ENCODE data around the gene GSAP. TPM values are rescaled to one million over a fixed set of nuclear protein-coding genes. Genes with fewer than 3 reads are reported as not detected.
"Not testable (repeated sequence)": the region's sequence is repeated elsewhere in the genome, so short reads cannot be mapped to it uniquely, and the experiment has no call there.

GSAP gene
- total and polyA plus RNA-seq, 8 donors: 34.1 to 60.1 (median 45.7) TPM

GRCh38 chr7:77348371-77348813 is 67.8 kb downstream of the GSAP start:
- H3K27ac ChIP-seq: no peak overlapping the region
- intact Hi-C loops (cut with DNase I): no loop called here
- DNase-seq: no peak

GRCh38 chr7:77346441-77346840 is 69.7 kb downstream of the GSAP start:
- Histone ChIP-seq H3K36me3 (no peaks in the 10 kb centered on the region), H3K4me1 (peaks cover 0 to 3% of the 10 kb centered on the region in 2 donors), H3K27me3 (no peaks in the 10 kb centered on the region), H3K4me3 (no peak overlapping the region), H3K27ac (no peak overlapping the region), H3K9me3 (no peaks in the 10 kb centered on the region)
- TF ChIP-seq CTCF (IDR thresholded peaks at IDR 0.05): no peak
- intact Hi-C loops (cut with DNase I): no loop called here
- DNase-seq: no peak
- ATAC-seq: no peak

More at GRCh38 chr7:77348371-77348813, 67.8 kb downstream of the GSAP start:
- no peak overlapping the region for H3K4me3 ChIP-seq
- peaks cover 1 to 15% of the 10 kb centered on the region in 2 donors for H3K4me1 ChIP-seq
- no peak for TF ChIP-seq CTCF (IDR thresholded peaks at IDR 0.05)
- no peaks in the 10 kb centered on the region for H3K9me3 ChIP-seq
- peaks cover 0 to 4% of the 10 kb centered on the region in 2 donors for H3K36me3 ChIP-seq
- ATAC-seq: peak; percentile 56
- no peaks in the 10 kb centered on the region for H3K27me3 ChIP-seq

- H3K27ac ChIP-seq; intact Hi-C loops (cut with DNase I); H3K9me3 ChIP-seq; H3K4me3 ChIP-seq; H3K27me3 ChIP-seq; ATAC-seq; DNase-seq; H3K36me3 ChIP-seq; H3K4me1 ChIP-seq: not testable (repeated sequence)
Measured at GRCh38 chr7:77345426-77345825, 70.7 kb downstream of the GSAP start.

GRCh38 chr7:77339726-77340125 is 76.4 kb downstream of the GSAP start:
- ATAC-seq (no peak), DNase-seq (no peak)
- Histone ChIP-seq H3K4me1 (peaks cover 8 to 44% of the 10 kb centered on the region in 2 donors), H3K27me3 (no peaks in the 10 kb centered on the region), H3K36me3 (no peaks in the 10 kb centered on the region), H3K9me3 (no peaks in the 10 kb centered on the region), H3K4me3 (no peak overlapping the region), H3K27ac (peak overlapping the region; percentile 61 to 74)
- TF ChIP-seq CTCF (IDR thresholded peaks at IDR 0.05): no peak
- intact Hi-C loops (cut with DNase I): no loop called here

- no peaks in the 10 kb centered on the region for H3K9me3 ChIP-seq
- peak; percentile 82 for ATAC-seq
- TF ChIP-seq CTCF (IDR thresholded peaks at IDR 0.05): no peak
- H3K27me3 ChIP-seq: no peaks in the 10 kb centered on the region
- peak overlapping the region; percentile 61 to 74 for H3K27ac ChIP-seq
- no peak overlapping the region for H3K4me3 ChIP-seq
- peaks cover 8 to 44% of the 10 kb centered on the region in 2 donors for H3K4me1 ChIP-seq
- intact Hi-C loops (cut with DNase I): no loop called here
- no peaks in the 10 kb centered on the region for H3K36me3 ChIP-seq
- DNase-seq: peak in 2 of 4 donors; percentile 34 to 37
Measured at GRCh38 chr7:77338883-77339629, 77.1 kb downstream of the GSAP start.

Data from left lung (tissue), 10 donors.